Fibroblast of lung (primary cell): ENCODE measurements around the gene NXPH4. TPM values are rescaled to one million over a fixed set of nuclear protein-coding genes. Genes with fewer than 3 reads are reported as not detected.

Experiments
- DNase-seq, 2 donors: peaks; one replicate each; pipeline versions ENCODE4 v3.0.0 to v3.0.0-alpha.2; 2010; ENCODE audit warnings: low read depth in 2 of 2
- H2AFZ ChIP-seq: 2 replicates; pipeline ENCODE4 v1.5.1; 2012; ENCODE audit warnings: low read length, control low read depth, inconsistent platforms
- H3K27ac ChIP-seq: 2 replicates; pipeline ENCODE4 v1.5.1; 2011; ENCODE audit warnings: low read length, control low read depth; ENCODE audit not compliant: insufficient read depth
- H3K27me3 ChIP-seq: 2 replicates; pipeline ENCODE4 v1.5.1; 2011; ENCODE audit warnings: mild to moderate bottlenecking, low read length; ENCODE audit not compliant: control insufficient read depth, insufficient read depth
- H3K36me3 ChIP-seq: 2 replicates; pipeline ENCODE4 v1.5.1; 2011; ENCODE audit warnings: low read length; ENCODE audit not compliant: control insufficient read depth, insufficient read depth
- H3K4me1 ChIP-seq: 2 replicates; pipeline ENCODE4 v1.5.1; 2011; ENCODE audit warnings: low read length; ENCODE audit not compliant: control insufficient read depth, insufficient read depth; ENCODE audit errors: extremely low read depth
- H3K4me2 ChIP-seq: 2 replicates; pipeline ENCODE4 v1.5.1; 2011; ENCODE audit warnings: low read length, control low read depth; ENCODE audit not compliant: insufficient read depth; ENCODE audit errors: extremely low read depth
- H3K4me3 ChIP-seq, 4 experiments: fragments of 200-600 bp in 1 of 4; sonication (generic) in 1 of 4; replicated peaks in 1 of 4; 2 replicates each; pipeline ENCODE4 v1.5.1; 2011 to 2016; ENCODE audit warnings: low read length in 4 of 4, low read depth in 3 of 4, mild to moderate bottlenecking in 3 of 4, control low read depth in 2 of 4, inconsistent platforms in 1 of 4, mixed read lengths in 1 of 4; ENCODE audit not compliant: insufficient read depth in 1 of 4; ENCODE audit errors: control extremely low read depth in 1 of 4
- H3K79me2 ChIP-seq: 2 replicates; pipeline ENCODE4 v1.5.1; 2012; ENCODE audit warnings: mild to moderate bottlenecking, low read length, inconsistent platforms; ENCODE audit not compliant: control insufficient read depth, insufficient read depth
- H3K9ac ChIP-seq: 2 replicates; pipeline ENCODE4 v1.5.1; 2011; ENCODE audit warnings: mild to moderate bottlenecking, low read length, control low read depth; ENCODE audit not compliant: insufficient read depth
- H3K9me3 ChIP-seq: 2 replicates; pipeline ENCODE4 v1.5.1; 2012; ENCODE audit warnings: low read depth, low read length; ENCODE audit not compliant: control insufficient read depth, insufficient read depth
- H4K20me1 ChIP-seq: 2 replicates; pipeline ENCODE4 v1.5.1; 2011; ENCODE audit warnings: low read length; ENCODE audit not compliant: control insufficient read depth, insufficient read depth; ENCODE audit errors: extremely low read depth
- EZH2 ChIP-seq: IDR thresholded peaks from 2 replicates; pipeline ENCODE4 v1.5.1; 2012; ENCODE audit warnings: low read length, control low read depth, mild to moderate bottlenecking; ENCODE audit errors: missing control alignments
- polyA plus RNA-seq, 2 donors: library from polyadenylated mRNA; depleted of rRNA in 1 of 2; stranded (reverse) in 1 of 2; unstranded in 1 of 2; fragments of >200 nt; gene quantifications; 2 replicates each; pipeline ENCODE4 v1.2.1, GENCODE V29; 2011 to 2012; ENCODE audit warnings: missing spikeins in 1 of 2
- total RNA-seq: library from RNA; depleted of rRNA; stranded (reverse); fragments of >200 nt; gene quantifications from 2 replicates; pipeline ENCODE4 v1.2.1, GENCODE V29; 2014
- TF ChIP-seq, protein P1 (sequence below), 2 donors: IDR thresholded peaks in 1 of 2; conservative IDR thresholded peaks in 1 of 2; 1 replicate in 1 of 2; 2 replicates in 1 of 2; pipeline ENCODE4 v1.5.1; 2011 to 2012; ENCODE audit warnings: low read length in 2 of 2, control low read depth in 1 of 2, inconsistent platforms in 1 of 2, low read depth in 1 of 2, mild to moderate bottlenecking in 1 of 2

NXPH4 gene
- total and polyA plus RNA-seq, 2 donors (not counting 1 experiment from before 2014, with no cell fraction given) = 0.50 to 1.9 TPM

- DNase-seq = peak in 1 of 2 donors; percentile 32
- Histone ChIP-seq H3K36me3 (peaks cover 3% of the 10 kb centered on the region), H2AFZ (no peak overlapping the region), H4K20me1 (no peaks in the 10 kb centered on the region), H3K9me3 (no peaks in the 10 kb centered on the region), H3K27me3 (peaks cover 48% of the 10 kb centered on the region), H3K27ac (no peak overlapping the region), H3K4me2 (no peak overlapping the region), H3K9ac (no peak overlapping the region), H3K79me2 (no peaks in the 10 kb centered on the region), H3K4me3 (no peak overlapping the region), H3K4me1 (peaks cover 9% of the 10 kb centered on the region)
- TF ChIP-seq, protein P1, sequence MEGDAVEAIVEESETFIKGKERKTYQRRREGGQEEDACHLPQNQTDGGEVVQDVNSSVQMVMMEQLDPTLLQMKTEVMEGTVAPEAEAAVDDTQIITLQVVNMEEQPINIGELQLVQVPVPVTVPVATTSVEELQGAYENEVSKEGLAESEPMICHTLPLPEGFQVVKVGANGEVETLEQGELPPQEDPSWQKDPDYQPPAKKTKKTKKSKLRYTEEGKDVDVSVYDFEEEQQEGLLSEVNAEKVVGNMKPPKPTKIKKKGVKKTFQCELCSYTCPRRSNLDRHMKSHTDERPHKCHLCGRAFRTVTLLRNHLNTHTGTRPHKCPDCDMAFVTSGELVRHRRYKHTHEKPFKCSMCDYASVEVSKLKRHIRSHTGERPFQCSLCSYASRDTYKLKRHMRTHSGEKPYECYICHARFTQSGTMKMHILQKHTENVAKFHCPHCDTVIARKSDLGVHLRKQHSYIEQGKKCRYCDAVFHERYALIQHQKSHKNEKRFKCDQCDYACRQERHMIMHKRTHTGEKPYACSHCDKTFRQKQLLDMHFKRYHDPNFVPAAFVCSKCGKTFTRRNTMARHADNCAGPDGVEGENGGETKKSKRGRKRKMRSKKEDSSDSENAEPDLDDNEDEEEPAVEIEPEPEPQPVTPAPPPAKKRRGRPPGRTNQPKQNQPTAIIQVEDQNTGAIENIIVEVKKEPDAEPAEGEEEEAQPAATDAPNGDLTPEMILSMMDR (conservative IDR thresholded peaks at IDR 0.05 in 1 of 2, IDR thresholded peaks at IDR 0.05 in 1 of 2; ENCODE audit: low read depth in 1 of 2, low read length in 2 of 2) = no peak
- no peak for TF ChIP-seq EZH2
Observed at GRCh38 chr12:57218030-57218853, 1.6 kb downstream of the NXPH4 start.

DNA sequence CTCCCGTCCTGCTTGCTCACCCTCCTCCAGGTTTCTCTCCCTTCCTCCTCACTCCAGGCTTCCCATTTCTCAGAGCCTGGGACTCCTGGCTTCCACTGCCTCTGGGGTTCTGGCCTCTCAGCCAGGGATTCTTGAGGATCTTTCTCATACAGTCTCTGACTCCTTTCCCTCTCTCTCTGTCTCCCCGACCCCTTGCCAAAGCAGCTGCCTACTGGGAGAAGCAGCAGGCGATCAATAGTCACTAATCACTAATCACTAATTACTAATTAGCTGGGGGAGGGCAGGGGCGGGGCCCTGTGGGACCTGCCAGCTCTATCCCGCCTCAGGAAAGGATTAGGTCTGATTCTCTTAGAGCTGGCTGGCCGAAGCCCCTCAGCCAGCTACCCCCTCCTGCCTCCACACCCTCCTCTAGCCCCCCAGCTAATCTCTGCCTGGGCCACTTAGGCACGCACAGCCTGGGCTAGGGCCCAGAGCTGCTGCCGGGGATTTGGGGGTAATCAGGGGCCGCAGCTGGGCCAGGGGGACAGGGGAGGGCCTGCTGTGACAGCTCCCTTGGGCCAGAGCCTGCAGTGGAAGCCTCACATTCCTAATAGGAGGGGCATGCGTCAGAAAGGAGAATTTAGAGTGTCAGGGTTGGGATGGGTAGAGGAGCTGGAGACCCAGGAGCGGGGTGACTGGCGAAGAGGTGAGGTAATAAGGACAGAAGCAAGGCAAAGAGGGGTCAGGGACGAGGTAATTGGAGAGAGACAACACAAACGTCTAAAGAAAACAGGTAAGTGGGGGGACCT is 2.8 kb downstream of the NXPH4 start:
- Histone ChIP-seq H3K4me2 (no peak overlapping the region), H3K79me2 (no peaks in the 10 kb centered on the region), H3K27ac (no peak overlapping the region), H3K27me3 (peaks cover 48% of the 10 kb centered on the region), H3K9ac (no peak overlapping the region), H3K4me1 (peaks cover 6% of the 10 kb centered on the region), H3K36me3 (no peaks in the 10 kb centered on the region), H2AFZ (no peak overlapping the region), H3K9me3 (no peaks in the 10 kb centered on the region), H4K20me1 (no peaks in the 10 kb centered on the region), H3K4me3 (no peak overlapping the region)
- no peak for DNase-seq
- TF ChIP-seq, protein P1 (conservative IDR thresholded peaks at IDR 0.05 in 1 of 2, IDR thresholded peaks at IDR 0.05 in 1 of 2; ENCODE audit: low read depth in 1 of 2, low read length in 2 of 2) = no peak
- no peak for TF ChIP-seq EZH2

DNA sequence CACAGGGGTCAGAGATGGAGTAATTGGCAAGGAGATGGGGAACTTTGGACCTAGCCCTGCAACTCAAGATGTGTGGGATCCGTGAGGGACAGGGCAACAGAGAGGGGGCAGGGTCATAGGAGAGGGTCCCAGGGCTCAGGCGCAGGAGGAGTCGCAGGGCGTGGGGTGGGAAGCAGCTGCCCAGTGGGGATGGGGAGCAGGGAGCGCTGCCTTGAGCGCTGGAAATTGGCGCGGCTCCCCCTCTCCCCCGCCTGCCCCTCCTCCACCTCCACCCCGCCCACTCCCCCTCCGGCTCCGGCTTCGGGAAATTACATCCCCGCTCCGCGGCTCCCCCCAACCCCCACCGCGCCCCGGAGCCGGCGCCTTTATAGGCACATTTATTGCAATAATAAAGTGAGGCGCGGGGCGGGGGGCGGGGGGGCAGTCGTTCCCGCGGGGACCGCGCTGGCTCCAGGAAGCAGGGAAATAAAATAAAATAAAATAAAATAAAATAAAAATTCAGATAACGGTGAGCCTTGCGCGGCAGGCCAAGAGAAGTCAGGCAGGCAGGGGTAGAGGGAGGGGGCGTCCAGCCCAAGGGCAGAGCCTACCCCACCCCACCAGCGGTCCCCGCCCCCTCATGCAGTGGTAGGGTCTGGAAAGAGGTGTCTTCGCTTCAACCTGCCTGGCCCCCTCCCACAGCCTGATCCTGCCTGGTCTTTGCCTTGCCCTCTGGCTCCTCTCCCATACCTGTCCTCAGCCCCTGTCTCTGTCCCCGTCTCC is 3.6 kb downstream of the NXPH4 start:
- no peak overlapping the region for H3K4me2 ChIP-seq
- no peaks in the 10 kb centered on the region for H3K9me3 ChIP-seq
- DNase-seq = no peak
- H3K4me1 ChIP-seq = peaks cover 6% of the 10 kb centered on the region
- peaks cover 45% of the 10 kb centered on the region for H3K27me3 ChIP-seq
- TF ChIP-seq, protein P1 (conservative IDR thresholded peaks at IDR 0.05 in 1 of 2, IDR thresholded peaks at IDR 0.05 in 1 of 2; ENCODE audit: low read depth in 1 of 2, low read length in 2 of 2) = no peak
- TF ChIP-seq EZH2 = no peak
- H3K36me3 ChIP-seq = no peaks in the 10 kb centered on the region
- H3K4me3 ChIP-seq = no peak overlapping the region
- no peak overlapping the region for H3K27ac ChIP-seq
- no peaks in the 10 kb centered on the region for H3K79me2 ChIP-seq
- no peak overlapping the region for H2AFZ ChIP-seq
- H4K20me1 ChIP-seq = no peaks in the 10 kb centered on the region
- H3K9ac ChIP-seq = no peak overlapping the region
